ENCODE measurements around the gene FAT4.

GRCh38 chr4:125315576-125316400 lies 1.0 kb downstream of the FAT4 start:
- peak; percentile 43 for TF ChIP-seq CTCF (IDR thresholded peaks at IDR 0.05)
- TF ChIP-seq ZFX (IDR thresholded peaks at IDR 0.05; ENCODE audit: borderline replicate concordance): no peak
